Measurements from ENCODE around the gene STAT3.

DNA sequence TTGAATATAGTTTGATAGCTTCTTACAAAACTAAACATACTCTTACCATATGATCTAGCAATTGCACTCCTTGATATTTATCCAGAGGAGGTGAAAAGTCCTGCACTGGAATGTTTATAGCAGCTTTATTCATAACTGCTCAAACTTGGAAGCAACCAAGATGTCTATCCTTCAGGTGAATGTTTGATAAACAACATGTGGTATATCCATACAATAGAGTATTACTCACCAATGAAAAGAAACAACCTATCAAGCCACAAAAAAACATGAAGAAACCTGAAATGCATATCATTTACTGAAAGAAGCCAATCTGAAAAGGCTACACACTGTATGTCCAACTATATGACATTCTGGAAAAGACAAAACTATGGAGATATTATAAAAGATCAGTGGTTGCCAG lies 16.1 kb downstream of the STAT3 start:
- TF ChIP-seq POLR2AphosphoS5 (IDR thresholded peaks at IDR 0.05; ENCODE audit: borderline replicate concordance, low read depth, low read length) (no peak), EZH2 (IDR thresholded peaks at IDR 0.05) (no peak)

Measured in SK-N-MC (cell line).